Nephron (organoid): ENCODE data around the gene CABP4.

Source experiments
- H3K27ac Mint-ChIP-seq, 3 experiments: 2 replicates each; pipeline ENCODE4 v1.8.0; 2020; ENCODE audit warnings: mixed read lengths in 3 of 3, mild to moderate bottlenecking in 2 of 3, moderate library complexity in 1 of 3
- H3K27me3 Mint-ChIP-seq: 2 replicates; pipeline ENCODE4 v1.8.0; 2021; ENCODE audit warnings: low read depth, mild to moderate bottlenecking, moderate library complexity, mixed read lengths
- H3K36me3 Mint-ChIP-seq: 2 replicates; pipeline ENCODE4 v1.8.0; 2020; ENCODE audit warnings: low read depth, mixed read lengths
- H3K4me1 Mint-ChIP-seq: 2 replicates; pipeline ENCODE4 v1.8.0; 2020; ENCODE audit warnings: mixed read lengths
- H3K4me3 Mint-ChIP-seq, 3 experiments: 2 replicates each; pipeline ENCODE4 v1.8.0; 2020; ENCODE audit warnings: mild to moderate bottlenecking in 3 of 3, mixed read lengths in 3 of 3, moderate library complexity in 2 of 3
- H3K9me3 Mint-ChIP-seq: 2 replicates; pipeline ENCODE4 v1.8.0; 2020; ENCODE audit warnings: mixed read lengths
- CTCF ChIP-seq, 3 experiments: fragments of 200-600 bp; sonication (generic); IDR thresholded peaks; one replicate each; pipeline ENCODE4 v1.5.0; 2021; ENCODE audit warnings: antibody characterized with exemption in 3 of 3; ENCODE audit not compliant: unreplicated experiment in 3 of 3

Gene CABP4

DNA sequence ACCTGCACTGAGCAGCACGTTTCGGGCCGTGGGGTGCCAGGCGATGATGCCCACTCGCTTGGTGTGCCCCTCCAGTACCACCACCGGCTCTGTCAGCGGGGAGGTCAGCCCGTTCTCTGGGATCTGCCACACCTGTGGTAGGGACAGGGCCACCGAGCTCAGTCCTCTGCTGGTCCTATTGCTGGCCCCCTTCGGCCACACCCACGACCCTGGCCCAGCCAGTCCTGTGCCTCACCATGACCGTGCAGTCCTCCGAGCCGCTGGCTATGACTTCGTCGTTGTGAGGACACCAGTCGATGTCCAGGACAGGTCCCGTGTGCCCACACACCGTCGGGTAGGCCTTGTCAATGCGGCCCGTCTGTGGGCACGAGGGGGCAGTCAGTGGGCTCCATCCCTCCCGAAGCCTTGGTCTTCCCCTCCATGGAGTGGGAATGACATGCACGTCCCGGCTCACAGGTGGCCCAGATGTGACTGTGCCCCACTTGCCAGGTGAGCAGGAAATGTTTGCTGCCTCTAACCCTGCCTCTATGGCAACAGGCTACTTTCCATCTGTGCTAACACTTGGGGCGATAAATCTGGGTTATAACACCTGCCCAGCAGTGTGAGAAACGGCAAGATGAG, 13.3 kb upstream of the CABP4 start:
- Mint-ChIP-seq H3K27ac (no peak overlapping the region), H3K9me3 (no peaks in the 10 kb centered on the region), H3K36me3 (no peaks in the 10 kb centered on the region), H3K4me1 (no peaks in the 10 kb centered on the region), H3K27me3 (no peaks in the 10 kb centered on the region), H3K4me3 (peak overlapping the region; percentile 87 to 90 (median 87))
- no peak for TF ChIP-seq CTCF (IDR thresholded peaks at IDR 0.05; ENCODE audit: unreplicated experiment in 3 of 3)

DNA sequence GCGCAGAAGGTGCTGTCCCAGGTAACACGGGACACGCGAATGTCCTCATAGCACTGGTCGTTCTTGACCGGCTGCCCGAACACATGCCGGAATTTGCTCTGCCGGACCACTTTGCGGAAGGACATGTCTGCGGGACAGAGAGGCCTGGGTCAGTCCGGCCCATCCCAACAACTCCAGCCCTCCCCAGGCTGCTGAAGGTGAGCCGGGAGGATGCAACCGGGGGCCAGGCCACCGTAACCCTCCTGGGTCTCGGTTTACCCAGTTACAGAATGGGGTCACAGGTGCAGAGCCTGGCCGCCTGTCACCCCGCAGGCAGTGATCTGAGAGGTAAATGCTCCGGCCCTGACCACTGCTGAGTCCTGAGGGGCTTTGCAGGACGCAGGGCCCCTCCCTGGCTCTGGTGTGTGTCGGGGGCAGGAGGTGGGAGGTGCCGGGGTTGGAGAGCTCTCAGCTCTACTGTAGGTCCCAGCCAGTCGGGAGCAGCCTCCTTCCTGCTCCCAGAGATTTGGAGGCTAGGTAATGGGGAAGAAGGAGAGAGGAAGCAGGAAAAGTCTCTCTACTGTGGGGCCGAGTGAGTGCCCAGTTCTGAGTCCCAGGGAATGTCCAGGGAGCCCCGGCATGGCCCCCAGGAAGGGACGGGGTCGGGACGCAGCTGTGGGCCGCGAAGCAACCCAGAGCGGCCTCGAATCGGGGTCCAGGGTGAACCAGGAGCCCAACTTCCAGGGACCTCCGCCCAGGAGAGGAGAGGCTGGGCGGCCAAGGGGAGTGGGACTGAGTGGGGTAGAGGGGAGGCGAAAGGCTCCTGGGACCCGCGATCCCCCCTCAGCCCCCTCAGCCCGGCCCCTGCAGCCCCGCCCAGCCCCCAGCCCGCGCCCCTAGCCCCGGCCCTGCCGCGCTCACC, 12.4 kb upstream of the CABP4 start:
- H3K4me3 Mint-ChIP-seq: peak overlapping the region; percentile 87 to 90 (median 87)
- no peaks in the 10 kb centered on the region for H3K9me3 Mint-ChIP-seq
- no peak for TF ChIP-seq CTCF (IDR thresholded peaks at IDR 0.05; ENCODE audit: unreplicated experiment in 3 of 3)
- peak overlapping the region in 2 of 3 experiments; percentile 70 to 81 for H3K27ac Mint-ChIP-seq
- no peaks in the 10 kb centered on the region for H3K36me3 Mint-ChIP-seq
- no peaks in the 10 kb centered on the region for H3K27me3 Mint-ChIP-seq
- H3K4me1 Mint-ChIP-seq: no peaks in the 10 kb centered on the region

DNA sequence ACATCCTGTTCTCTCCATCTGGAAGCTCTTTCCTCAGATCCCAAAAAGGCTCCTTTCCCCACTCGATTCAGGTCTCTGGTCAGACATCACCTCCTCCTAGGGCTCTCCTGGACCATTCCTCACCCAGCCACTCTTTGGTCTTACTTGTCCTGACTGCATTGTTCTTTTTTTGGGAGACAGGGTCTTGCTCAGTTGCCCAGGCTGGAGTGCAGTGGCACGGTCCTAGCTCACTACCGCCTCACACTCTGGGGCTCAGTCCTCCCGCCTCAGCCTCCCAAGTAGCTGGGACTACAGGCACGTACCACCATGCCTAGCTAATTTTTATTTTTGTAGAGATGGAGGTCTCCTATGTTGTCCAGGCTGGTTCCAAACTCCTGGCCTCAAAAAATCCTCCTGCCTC, 9.6 kb upstream of the CABP4 start:
- peak overlapping the region; percentile 88 to 92 (median 91) for H3K4me3 Mint-ChIP-seq
- H3K4me1 Mint-ChIP-seq: no peaks in the 10 kb centered on the region
- TF ChIP-seq CTCF (IDR thresholded peaks at IDR 0.05; ENCODE audit: unreplicated experiment in 3 of 3): no peak

GRCh38 chr11:67448220-67448609, 6.9 kb upstream of the CABP4 start:
- no peaks in the 10 kb centered on the region for H3K9me3 Mint-ChIP-seq

More for the DNA sequence above, 9.6 kb upstream of the CABP4 start:
- Mint-ChIP-seq H3K27ac (peak overlapping the region; percentile 58 to 93 (median 92)), H3K9me3 (no peaks in the 10 kb centered on the region), H3K27me3 (peaks cover 5% of the 10 kb centered on the region), H3K36me3 (no peaks in the 10 kb centered on the region)

GRCh38 chr11:67449116-67449844, 5.9 kb upstream of the CABP4 start:
- TF ChIP-seq CTCF (IDR thresholded peaks at IDR 0.05; ENCODE audit: unreplicated experiment in 3 of 3): no peak
- Mint-ChIP-seq H3K27me3 (peaks cover 5% of the 10 kb centered on the region), H3K9me3 (no peaks in the 10 kb centered on the region), H3K36me3 (no peaks in the 10 kb centered on the region), H3K4me1 (no peaks in the 10 kb centered on the region), H3K27ac (peak overlapping the region in 2 of 3 experiments; percentile 15 to 21), H3K4me3 (no peak overlapping the region)

More at GRCh38 chr11:67448220-67448609, 6.9 kb upstream of the CABP4 start:
- H3K27ac Mint-ChIP-seq: no peak overlapping the region
- H3K4me1 Mint-ChIP-seq: no peaks in the 10 kb centered on the region
- no peaks in the 10 kb centered on the region for H3K36me3 Mint-ChIP-seq
- TF ChIP-seq CTCF (IDR thresholded peaks at IDR 0.05; ENCODE audit: unreplicated experiment in 3 of 3): no peak
- H3K4me3 Mint-ChIP-seq: no peak overlapping the region
- peaks cover 5% of the 10 kb centered on the region for H3K27me3 Mint-ChIP-seq
